ENCODE measurements around the gene TEKT2.

- TF ChIP-seq GATA3 (IDR thresholded peaks at IDR 0.05; ENCODE audit: low read depth, low read length) (no peak), GATA2 (IDR thresholded peaks at IDR 0.05; ENCODE audit: low read depth, low read length) (no peak)
These were observed 24.4 kb downstream of the TEKT2 start for GRCh38 chr1:36108314-36108713.

All from SH-SY5Y (cell line).